NCI-H146 treated with DMSO at 0.1 percent for 48 hours (cell line): ENCODE data around the gene ADGRV1.

Source experiments
- DNase-seq: peaks from one replicate; lab custom pipeline; 2025; ENCODE audit not compliant: unreplicated experiment; lab: John Stamatoyannopoulos, UW

The ADGRV1 gene

GRCh38 chr5:90558344-90559192, at the start of gene ADGRV1:
ADGRV1 (plus strand) TSS chr5:90558797; CDS start chr5:90558896, 99 bp downstream.
- DNase-seq: peak; percentile 93

GRCh38 chr5:90510438-90510837, 48.2 kb upstream of the ADGRV1 start:
- DNase-seq: no peak

- DNase-seq: no peak
These were observed 44.1 kb upstream of the ADGRV1 start for GRCh38 chr5:90514520-90514919.

- DNase-seq: peak; percentile 38
These were observed 39.9 kb upstream of the ADGRV1 start for GRCh38 chr5:90518661-90519060.

GRCh38 chr5:90519081-90519480, 39.5 kb upstream of the ADGRV1 start:
- no peak for DNase-seq

- DNase-seq: no peak
These were observed 29.9 kb upstream of the ADGRV1 start for GRCh38 chr5:90528601-90529193.

GRCh38 chr5:90529194-90529938, 29.2 kb upstream of the ADGRV1 start, which contains the start of gene LYSMD3:
LYSMD3 (minus strand) TSS chr5:90529584; CDS start chr5:90525289, 4,295 bp downstream.
- peak; percentile 76 for DNase-seq

GRCh38 chr5:90529939-90530677, 28.5 kb upstream of the ADGRV1 start:
- DNase-seq: peak; percentile 61

- no peak for DNase-seq
These were observed 27.7 kb upstream of the ADGRV1 start for GRCh38 chr5:90530736-90531487.

GRCh38 chr5:90533794-90534193, 24.8 kb upstream of the ADGRV1 start:
- DNase-seq: no peak

GRCh38 chr5:90534922-90535321, 23.7 kb upstream of the ADGRV1 start:
- no peak for DNase-seq

GRCh38 chr5:90542827-90543519, 15.6 kb upstream of the ADGRV1 start:
- DNase-seq: no peak

- no peak for DNase-seq
These were observed 13.1 kb upstream of the ADGRV1 start for GRCh38 chr5:90545511-90545910.

GRCh38 chr5:90546216-90546837, 12.3 kb upstream of the ADGRV1 start:
- no peak for DNase-seq

- no peak for DNase-seq
These were observed 11.5 kb upstream of the ADGRV1 start for GRCh38 chr5:90547072-90547536.

- DNase-seq: peak; percentile 63
These were observed 10.5 kb upstream of the ADGRV1 start for GRCh38 chr5:90548069-90548593.

- DNase-seq: no peak
These were observed 9.4 kb upstream of the ADGRV1 start for GRCh38 chr5:90549223-90549622.

GRCh38 chr5:90549729-90550275, 8.8 kb upstream of the ADGRV1 start:
- no peak for DNase-seq

GRCh38 chr5:90550963-90551362, 7.6 kb upstream of the ADGRV1 start:
- DNase-seq: no peak
